HepG2 (cell line): ENCODE measurements around the gene ARHGAP32. TPM values are rescaled to one million over a fixed set of nuclear protein-coding genes. Genes with fewer than 3 reads are reported as not detected.

Experiments used
- ATAC-seq: fragments of 200-7000 bp; cut with Tn5 transposase; 3 replicates; pipeline ENCODE4 v1.9.1; 2020; ENCODE audit warnings: mild to moderate bottlenecking, moderate library complexity
- BruUV-seq: library from RNA; stranded (reverse); fragments of 400-500 nt; replicated peaks from 2 replicates; lab custom pipeline; 2021; lab: Mats Ljungman, UMichigan
- CTCF ChIA-PET: fragments of 300-600 bp; formaldehyde crosslinking; extraction: SDS; loops from one replicate; lab custom pipeline; 2021; ENCODE audit warnings: low total read pairs, inconsistent platforms, low intra/inter-chr PET ratio; lab: Yijun Ruan, JAX
- POLR2A ChIA-PET: fragments of 350-600 bp; sonication (Branson Sonifier 250); formaldehyde crosslinking; loops from one replicate; lab custom pipeline; 2020; ENCODE audit warnings: antibody characterized with exemption, inconsistent platforms; lab: Yijun Ruan, JAX
- DNase-seq: peaks from one replicate; pipeline ENCODE4 v3.0.0-alpha.2; 2015; ENCODE audit warnings: low spot score
- FAIRE-seq: peaks from 3 replicates; lab custom pipeline; 2011; peaks lifted over from hg19 to GRCh38; lab: Jason Lieb, UNC
- H2AFZ ChIP-seq: one replicate; pipeline ENCODE4 v1.6.1; 2011; ENCODE audit warnings: low read length, inconsistent platforms
- H3K27ac ChIP-seq: fragments of 300-600 bp; 3 replicates; pipeline ENCODE4 v1.8.0; 2011; ENCODE audit warnings: mixed run types, mild to moderate bottlenecking, mixed read lengths, low read length, inconsistent platforms; ENCODE audit not compliant: insufficient read depth; ENCODE audit errors: extremely low read length
- H3K27me3 ChIP-seq, 2 experiments: fragments of 200-600 bp in 1 of 2; 2 replicates in 1 of 2; 3 replicates in 1 of 2; pipeline versions ENCODE4 v1.6.0 to v1.8.0; 2011; ENCODE audit warnings: low read length in 2 of 2, mild to moderate bottlenecking in 2 of 2, moderate library complexity in 2 of 2, inconsistent platforms in 1 of 2; ENCODE audit not compliant: insufficient read depth in 2 of 2, control insufficient read depth in 1 of 2
- H3K36me3 ChIP-seq, 2 experiments: fragments of 200-600 bp in 1 of 2; replicated peaks in 1 of 2; 2 replicates in 1 of 2; 3 replicates in 1 of 2; pipeline versions ENCODE4 v1.5.1 to v1.8.0; 2011; ENCODE audit warnings: low read length in 2 of 2, inconsistent platforms in 1 of 2; ENCODE audit not compliant: insufficient read depth in 2 of 2, control insufficient read depth in 1 of 2
- H3K4me1 ChIP-seq: 2 replicates; pipeline ENCODE4 v1.5.1; 2012; ENCODE audit warnings: low read length, inconsistent platforms; ENCODE audit not compliant: insufficient read depth
- H3K4me2 ChIP-seq: 2 replicates; pipeline ENCODE4 v1.6.0; 2011; ENCODE audit warnings: low read depth, low read length, inconsistent platforms
- H3K4me3 ChIP-seq, 3 experiments: fragments of 200-600 bp in 1 of 3; sonication (generic), shearing (Covaris generic) in 1 of 3; replicated peaks in 1 of 3; 2 replicates each; pipeline ENCODE4 v1.5.1; 2011 to 2016; ENCODE audit warnings: low read length in 3 of 3, inconsistent platforms in 2 of 3, low read depth in 2 of 3, mild to moderate bottlenecking in 2 of 3, control low read depth in 1 of 3, mixed read lengths in 1 of 3; ENCODE audit not compliant: insufficient read depth in 1 of 3
- H3K79me2 ChIP-seq: one replicate; pipeline ENCODE4 v1.6.1; 2011; ENCODE audit warnings: low read length, inconsistent platforms; ENCODE audit not compliant: insufficient read depth
- H3K9ac ChIP-seq: 2 replicates; pipeline ENCODE4 v1.6.0; 2011; ENCODE audit warnings: mild to moderate bottlenecking, low read depth, low read length, inconsistent platforms; ENCODE audit not compliant: insufficient read depth
- H3K9me3 ChIP-seq: 2 replicates; pipeline ENCODE4 v1.5.1; 2012; ENCODE audit warnings: mild to moderate bottlenecking, low read length
- H4K20me1 ChIP-seq: 2 replicates; pipeline ENCODE4 v1.6.0; 2011; ENCODE audit warnings: inconsistent platforms, mild to moderate bottlenecking, low read length, moderate library complexity; ENCODE audit not compliant: insufficient read depth
- ARNT ChIP-seq: fragments of 450-650 bp; IDR thresholded peaks from 2 replicates; pipeline ENCODE4 v1.6.1; 2017
- BRCA1 ChIP-seq: sonication (generic); formaldehyde crosslinking; IDR thresholded peaks from 2 replicates; pipeline ENCODE4 v1.4.0; 2020; ENCODE audit warnings: missing genetic modification reagents
- DMAP1 ChIP-seq: IDR thresholded peaks from 2 replicates; pipeline ENCODE4 v1.6.1; 2016
- EEA1 ChIP-seq: sonication (generic); formaldehyde crosslinking; IDR thresholded peaks from 2 replicates; pipeline ENCODE4 v1.5.1; 2020; ENCODE audit warnings: mild to moderate bottlenecking, missing genetic modification reagents, borderline replicate concordance
- FOSL2 ChIP-seq: sonication (generic); formaldehyde crosslinking; IDR thresholded peaks from 2 replicates; pipeline ENCODE4 v1.4.0; 2020; ENCODE audit warnings: missing genetic modification reagents
- MAFF ChIP-seq: IDR thresholded peaks from 2 replicates; pipeline ENCODE4 v1.6.1; 2011; ENCODE audit warnings: low read depth, low read length, improper control_type of control experiment
- NCOA2 ChIP-seq: sonication (generic); formaldehyde crosslinking; IDR thresholded peaks from 2 replicates; pipeline ENCODE4 v1.8.0; 2022; ENCODE audit warnings: inconsistent platforms
- RFX1 ChIP-seq: fragments of 450-650 bp; IDR thresholded peaks from 2 replicates; pipeline ENCODE4 v1.6.1; 2017
- RFX3 ChIP-seq: IDR thresholded peaks from 2 replicates; pipeline ENCODE4 v1.6.1; 2016; ENCODE audit warnings: missing biosample characterization, missing genetic modification reagents
- RXRB ChIP-seq: IDR thresholded peaks from 2 replicates; pipeline ENCODE4 v1.6.1; 2016; ENCODE audit warnings: borderline replicate concordance, missing genetic modification reagents, missing compliant biosample characterization
- SOX13 ChIP-seq, 3 experiments: fragments of 450-650 bp in 1 of 3; sonication (generic) in 1 of 3; formaldehyde crosslinking in 1 of 3; IDR thresholded peaks in 2 of 3; conservative IDR thresholded peaks in 1 of 3; 2 replicates each; pipeline versions ENCODE4 v1.5.0 to v1.6.1; 2016 to 2020; ENCODE audit warnings: antibody characterized with exemption in 1 of 3, mild to moderate bottlenecking in 1 of 3, missing compliant biosample characterization in 1 of 3, missing genetic modification reagents in 1 of 3, moderate library complexity in 1 of 3
- SOX5 ChIP-seq: IDR thresholded peaks from 2 replicates; pipeline ENCODE4 v1.6.1; 2016; ENCODE audit warnings: borderline replicate concordance
- TP53 ChIP-seq: sonication (generic); formaldehyde crosslinking; conservative IDR thresholded peaks from 2 replicates; pipeline ENCODE4 v1.4.0; 2020; ENCODE audit warnings: missing genetic modification reagents
- ZFP36L1 ChIP-seq: sonication (generic); formaldehyde crosslinking; IDR thresholded peaks from 2 replicates; pipeline ENCODE4 v1.8.0; 2022; ENCODE audit warnings: mild to moderate bottlenecking, missing genetic modification reagents, moderate library complexity
- ZNF207 ChIP-seq: fragments of 450-650 bp; IDR thresholded peaks from 2 replicates; pipeline ENCODE4 v1.6.1; 2016; ENCODE audit warnings: antibody characterized with exemption, borderline replicate concordance
- ZNF501 ChIP-seq: sonication (generic); formaldehyde crosslinking; IDR thresholded peaks from 2 replicates; pipeline ENCODE4 v1.5.1; 2020; ENCODE audit warnings: mild to moderate bottlenecking, moderate library complexity, missing genetic modification reagents
- ZNF547 ChIP-seq: sonication (generic); formaldehyde crosslinking; IDR thresholded peaks from 2 replicates; pipeline ENCODE4 v1.5.1; 2020; ENCODE audit warnings: mild to moderate bottlenecking, missing genetic modification reagents
- ZNF7 ChIP-seq: IDR thresholded peaks from 2 replicates; pipeline ENCODE4 v1.6.1; 2016; ENCODE audit warnings: missing biosample characterization, missing genetic modification reagents
- ZNF775 ChIP-seq: sonication (generic); formaldehyde crosslinking; IDR thresholded peaks from 2 replicates; pipeline ENCODE4 v1.4.0; 2020; ENCODE audit warnings: missing genetic modification reagents, mild to moderate bottlenecking, moderate library complexity, borderline replicate concordance
- WGBS: methylation state at CpG from one replicate; pipeline ENCODE4 v1.1.6; 2017; ENCODE audit warnings: low lambda C conversion rate; 5-methylcytosine and 5-hydroxymethylcytosine counted together
- in situ Hi-C: cut with HindIII; loops from 2 replicates; pipeline ENCODE4 v1.10.0; 2017; ENCODE audit warnings: low pct_unique_long_range_greater_than_20kb; ENCODE audit not compliant: extremely low pct_ligation_motif_present
- intact Hi-C: fragments of 100-400 bp; cut with micrococcal nuclease; formaldehyde crosslinking; loops from one replicate; pipeline ENCODE4 v1.10.0; 2022; ENCODE audit not compliant: unreplicated experiment
- polyA plus RNA-seq, 8 experiments: library from polyadenylated mRNA; depleted of rRNA in 3 of 8; stranded (reverse) in 7 of 8; unstranded in 1 of 8; fragments of >200 nt; fragmentation: Illumina TruSeq in 4 of 8; extraction: Trizol in 4 of 8; gene quantifications; 2 replicates each; pipeline versions ENCODE4 v1.2.1 to v1.2.3, GENCODE V29; 2011 to 2016; ENCODE audit warnings: low read depth in 4 of 8, missing spikeins in 1 of 8, mixed read lengths in 1 of 8; ENCODE audit not compliant: insufficient read depth in 1 of 8
- total RNA-seq, 5 experiments: library from RNA; depleted of rRNA; stranded (reverse); fragments of >200 nt; fragmentation: Illumina TruSeq; extraction: Trizol; gene quantifications; 2 replicates each; pipeline ENCODE4 v1.2.3, GENCODE V29; 2016; ENCODE audit warnings: low read depth in 1 of 5

ARHGAP32 gene
- total and polyA plus RNA-seq, 2 of the 13 experiments (the other 11 are each of a cell fraction or from before 2014, with no cell fraction given) = 6.3 to 8.2 TPM

GRCh38 chr11:128937480-128937879 lies 254.6 kb downstream of the ARHGAP32 start:
- POLR2A ChIA-PET = no interaction called here
- 75% methylated on average over 1 of the region's 9 CpGs for WGBS
- no TSS peak for BruUV-seq

GRCh38 chr11:128936606-128937251 lies 255.4 kb downstream of the ARHGAP32 start:
- WGBS = 35% methylated on average over 7 of the region's 16 CpGs
- CTCF ChIA-PET = no interaction called here
- Histone ChIP-seq H4K20me1 (no peaks in the 10 kb centered on the region), H3K9ac (no peak overlapping the region), H2AFZ (no peak overlapping the region), H3K4me3 (no peak overlapping the region), H3K79me2 (no peaks in the 10 kb centered on the region), H3K27ac (no peak overlapping the region), H3K4me1 (no peaks in the 10 kb centered on the region), H3K4me2 (no peak overlapping the region), H3K36me3 (no peaks in the 10 kb centered on the region), H3K27me3 (peaks cover 8 to 55% of the 10 kb centered on the region in 2 experiments; a peak in 3 of 5 replicates), H3K9me3 (no peaks in the 10 kb centered on the region)
- DNase-seq (peak; percentile 58), FAIRE-seq (no peak), ATAC-seq (peak; percentile 26; the same call in 2 of the 3 replicates)
- no TSS peak for BruUV-seq
- peak; percentile 52 for TF ChIP-seq RFX3 (CRISPR knock-in tag)
- TF ChIP-seq RFX1 = peak; percentile 50
- 0 out of 2 replicates have a peak, but pooled peaks have one; percentile 27 for TF ChIP-seq SOX5
- TF ChIP-seq ZNF7 (CRISPR knock-in tag) = no peak
- TF ChIP-seq TP53 = no peak
- TF ChIP-seq SOX13 (IDR thresholded peaks at IDR 0.05) = no peak
- peak in 1 of 2 experiments; percentile 40; a peak in 1 of 4 replicates for TF ChIP-seq SOX13 (CRISPR knock-in tag; conservative IDR thresholded peaks at IDR 0.05 in 1 of 2, IDR thresholded peaks at IDR 0.05 in 1 of 2)
- POLR2A ChIA-PET = no interaction called here
- intact Hi-C loops = no loop called here
- in situ Hi-C loops = no loop called here

More at GRCh38 chr11:128937480-128937879, 254.6 kb downstream of the ARHGAP32 start:
- H3K36me3 ChIP-seq = no peaks in the 10 kb centered on the region
- H3K79me2 ChIP-seq = no peaks in the 10 kb centered on the region
- TF ChIP-seq ZFP36L1 (CRISPR knock-in tag) (no peak), FOSL2 (CRISPR knock-in tag) (no peak), ZNF547 (CRISPR knock-in tag) (no peak), ARNT (no peak), RXRB (CRISPR knock-in tag) (no peak), BRCA1 (no peak), ZNF775 (CRISPR knock-in tag) (no peak), EEA1 (no peak), MAFF (no peak), ZNF207 (no peak), ZNF501 (CRISPR knock-in tag) (no peak), NCOA2 (CRISPR knock-in tag) (no peak), DMAP1 (CRISPR knock-in tag) (no peak)
- no peak overlapping the region for H3K9ac ChIP-seq
- CTCF ChIA-PET = no interaction called here
- FAIRE-seq (no peak), DNase-seq (no peak), ATAC-seq (no peak)
- no peaks in the 10 kb centered on the region for H3K9me3 ChIP-seq
- H3K4me1 ChIP-seq = no peaks in the 10 kb centered on the region
- H3K27me3 ChIP-seq = peaks cover 10 to 60% of the 10 kb centered on the region in 2 experiments; a peak in 3 of 5 replicates
- in situ Hi-C loops (no loop called here), intact Hi-C loops (no loop called here)
- H3K27ac ChIP-seq = no peak overlapping the region
- no peak overlapping the region for H3K4me3 ChIP-seq
- no peak overlapping the region for H3K4me2 ChIP-seq
- H4K20me1 ChIP-seq = no peaks in the 10 kb centered on the region
- no peak overlapping the region for H2AFZ ChIP-seq
